ENCODE measurements around the gene RADIL. TPM values are rescaled to one million over a fixed set of nuclear protein-coding genes. Genes with fewer than 3 reads are reported as not detected.

Gene RADIL
- total and polyA plus RNA-seq, 9 of the 15 experiments (the other 6 are each of a cell fraction or from before 2014, with no cell fraction given), result 0.06 to 8.1 (median 1.9) TPM; not detected in 1

DNA sequence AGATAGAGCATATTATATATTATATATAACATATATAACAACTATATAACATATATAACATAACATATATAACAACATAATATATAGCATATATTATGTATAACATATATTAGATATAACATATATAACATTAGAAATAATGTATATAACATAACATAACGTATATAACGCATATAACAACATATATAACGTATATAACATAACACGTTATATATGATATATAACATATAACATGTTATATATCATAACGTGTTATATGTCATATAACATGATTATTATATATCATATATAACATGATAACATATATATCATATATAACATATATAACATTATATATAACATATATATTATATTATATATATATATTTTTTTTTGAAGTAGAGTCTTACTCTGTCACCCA is 104.4 kb downstream of the RADIL start (continued):
- TF ChIP-seq, protein P1, sequence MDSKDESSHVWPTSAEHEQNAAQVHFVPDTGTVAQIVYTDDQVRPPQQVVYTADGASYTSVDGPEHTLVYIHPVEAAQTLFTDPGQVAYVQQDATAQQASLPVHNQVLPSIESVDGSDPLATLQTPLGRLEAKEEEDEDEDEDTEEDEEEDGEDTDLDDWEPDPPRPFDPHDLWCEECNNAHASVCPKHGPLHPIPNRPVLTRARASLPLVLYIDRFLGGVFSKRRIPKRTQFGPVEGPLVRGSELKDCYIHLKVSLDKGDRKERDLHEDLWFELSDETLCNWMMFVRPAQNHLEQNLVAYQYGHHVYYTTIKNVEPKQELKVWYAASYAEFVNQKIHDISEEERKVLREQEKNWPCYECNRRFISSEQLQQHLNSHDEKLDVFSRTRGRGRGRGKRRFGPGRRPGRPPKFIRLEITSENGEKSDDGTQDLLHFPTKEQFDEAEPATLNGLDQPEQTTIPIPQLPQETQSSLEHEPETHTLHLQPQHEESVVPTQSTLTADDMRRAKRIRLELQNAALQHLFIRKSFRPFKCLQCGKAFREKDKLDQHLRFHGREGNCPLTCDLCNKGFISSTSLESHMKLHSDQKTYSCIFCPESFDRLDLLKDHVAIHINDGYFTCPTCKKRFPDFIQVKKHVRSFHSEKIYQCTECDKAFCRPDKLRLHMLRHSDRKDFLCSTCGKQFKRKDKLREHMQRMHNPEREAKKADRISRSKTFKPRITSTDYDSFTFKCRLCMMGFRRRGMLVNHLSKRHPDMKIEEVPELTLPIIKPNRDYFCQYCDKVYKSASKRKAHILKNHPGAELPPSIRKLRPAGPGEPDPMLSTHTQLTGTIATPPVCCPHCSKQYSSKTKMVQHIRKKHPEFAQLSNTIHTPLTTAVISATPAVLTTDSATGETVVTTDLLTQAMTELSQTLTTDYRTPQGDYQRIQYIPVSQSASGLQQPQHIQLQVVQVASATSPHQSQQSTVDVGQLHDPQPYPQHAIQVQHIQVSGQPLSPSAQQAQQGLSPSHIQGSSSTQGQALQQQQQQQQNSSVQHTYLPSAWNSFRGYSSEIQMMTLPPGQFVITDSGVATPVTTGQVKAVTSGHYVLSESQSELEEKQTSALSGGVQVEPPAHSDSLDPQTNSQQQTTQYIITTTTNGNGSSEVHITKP (IDR thresholded peaks at IDR 0.05; ENCODE audit: partially characterized antibody), result no peak
- peak in 1 of 2 experiments; percentile 96 for TF ChIP-seq NCOA2 (IDR thresholded peaks at IDR 0.05; ENCODE audit: partially characterized antibody in 2 of 2)

DNA sequence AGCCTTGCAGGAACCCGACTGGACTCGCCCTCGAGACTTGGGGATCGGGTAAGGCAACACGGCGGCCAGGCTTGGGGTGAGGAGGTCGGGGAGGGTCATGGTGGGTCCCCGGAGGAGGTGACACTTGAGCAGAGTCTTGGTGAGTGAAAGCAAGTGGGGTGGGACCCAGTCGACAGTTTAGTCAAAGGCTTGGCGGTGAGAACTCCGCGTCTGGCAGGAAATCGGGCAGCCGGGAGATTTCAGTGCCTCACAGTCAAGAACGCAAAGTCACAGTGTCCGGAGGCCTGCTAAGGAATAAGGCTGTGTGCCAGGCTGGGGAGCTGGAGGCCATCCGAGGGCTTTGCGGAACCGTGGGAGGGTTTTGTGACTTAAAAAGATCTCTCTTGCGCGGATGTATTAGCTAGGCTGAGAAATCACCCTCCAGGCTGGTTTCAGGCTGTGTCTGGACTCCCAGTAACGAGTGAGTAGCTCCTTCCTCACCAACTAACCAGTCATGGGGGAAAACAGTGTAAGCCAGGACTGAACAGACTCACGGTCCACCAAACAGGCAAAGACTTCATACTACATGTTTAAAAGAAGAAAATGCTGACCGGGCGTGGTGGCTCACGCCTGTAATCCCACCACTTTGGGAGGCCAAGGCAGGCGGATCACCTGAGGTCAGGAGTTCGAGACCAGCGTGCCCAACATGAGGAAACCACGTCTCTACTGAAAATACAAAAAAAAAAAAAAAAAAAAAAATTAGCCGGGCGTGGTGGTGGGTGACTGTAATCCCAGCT is 107.5 kb downstream of the RADIL start:
- peak overlapping the region; percentile 84 for H3K4me3 ChIP-seq
- H3K9ac ChIP-seq (ENCODE audit: insufficient read depth in 1 of 2, low read depth in 2 of 2, low read length in 2 of 2), result peak overlapping the region; percentile 95 to 96
- ATAC-seq, result peak; percentile 4
- intact Hi-C loops (cut with micrococcal nuclease), result no loop called here
- peaks cover 23% of the 10 kb centered on the region for H3K79me2 ChIP-seq (ENCODE audit: control insufficient read depth, insufficient read depth, low read length)
- no peaks in the 10 kb centered on the region for H3K9me3 ChIP-seq (replicated peaks; ENCODE audit: control insufficient read depth, insufficient read depth, low read depth, low read length)
- H3K4me2 ChIP-seq (ENCODE audit: insufficient read depth, low read length), result peak overlapping the region; percentile 88
- H3K9me1 ChIP-seq (ENCODE audit: control insufficient read depth, insufficient read depth, low read length), result peaks cover 3% of the 10 kb centered on the region
- H3K4me1 ChIP-seq (replicated peaks in 1 of 2; ENCODE audit: control insufficient read depth in 2 of 2, insufficient read depth in 2 of 2, low read length in 2 of 2), result peaks cover 19 to 24% of the 10 kb centered on the region in 2 experiments
- BruUV-seq (replicated peaks), result TSS peak; percentile 76
- in situ Hi-C loops (cut with MboI), result no loop called here
- CTCF ChIA-PET (ENCODE audit: low intra/inter-chr PET ratio), result no interaction called here
- DNase-seq (ENCODE audit: extremely low read depth in 1 of 4, low spot score in 3 of 4), result peak in 1 of 4 experiments; percentile 33
- POLR2A ChIA-PET, result interaction anchor here (0.7 to 2.0 kb wide), 10 partner anchors 8 to 617 kb away, joined by 3 to 11 read pairs (median 5); no protein-coding TSS in a partner anchor
- peaks cover 16% of the 10 kb centered on the region; the same call in 2 of the 3 replicates for H3K36me3 ChIP-seq (ENCODE audit: control insufficient read depth, insufficient read depth, low read length)
- H2AFZ ChIP-seq (ENCODE audit: low read depth, low read length), result peak overlapping the region; percentile 96
- FAIRE-seq, result no peak
- no peaks in the 10 kb centered on the region for H3K27me3 ChIP-seq (ENCODE audit: control insufficient read depth in 2 of 2, insufficient read depth in 2 of 2, low read length in 2 of 2)
- H3K27ac ChIP-seq (ENCODE audit: extremely low read depth, low read depth, low read length), result peak overlapping the region; percentile 91
- H4K20me1 ChIP-seq (replicated peaks; ENCODE audit: control insufficient read depth, insufficient read depth, low read length), result 0 out of 2 replicates have a peak, but pooled peaks cover 3% of the 10 kb centered on the region
- WGBS (ENCODE audit: insufficient coverage, low coverage, missing lambda C conversion rate), result 8% methylated on average over 26 of the region's 32 CpGs
- peak; percentile 75 for TF ChIP-seq ZNF316 (IDR thresholded peaks at IDR 0.05)
- no peak for TF ChIP-seq BRD4 (IDR thresholded peaks at IDR 0.05)
- TF ChIP-seq, protein P1 (IDR thresholded peaks at IDR 0.05; ENCODE audit: partially characterized antibody), result no peak
- 0 out of 2 replicates have a peak, but pooled peaks have one; percentile 8 for TF ChIP-seq ZFX (CRISPR knock-in tag; IDR thresholded peaks at IDR 0.05)
- TF ChIP-seq, protein P2, sequence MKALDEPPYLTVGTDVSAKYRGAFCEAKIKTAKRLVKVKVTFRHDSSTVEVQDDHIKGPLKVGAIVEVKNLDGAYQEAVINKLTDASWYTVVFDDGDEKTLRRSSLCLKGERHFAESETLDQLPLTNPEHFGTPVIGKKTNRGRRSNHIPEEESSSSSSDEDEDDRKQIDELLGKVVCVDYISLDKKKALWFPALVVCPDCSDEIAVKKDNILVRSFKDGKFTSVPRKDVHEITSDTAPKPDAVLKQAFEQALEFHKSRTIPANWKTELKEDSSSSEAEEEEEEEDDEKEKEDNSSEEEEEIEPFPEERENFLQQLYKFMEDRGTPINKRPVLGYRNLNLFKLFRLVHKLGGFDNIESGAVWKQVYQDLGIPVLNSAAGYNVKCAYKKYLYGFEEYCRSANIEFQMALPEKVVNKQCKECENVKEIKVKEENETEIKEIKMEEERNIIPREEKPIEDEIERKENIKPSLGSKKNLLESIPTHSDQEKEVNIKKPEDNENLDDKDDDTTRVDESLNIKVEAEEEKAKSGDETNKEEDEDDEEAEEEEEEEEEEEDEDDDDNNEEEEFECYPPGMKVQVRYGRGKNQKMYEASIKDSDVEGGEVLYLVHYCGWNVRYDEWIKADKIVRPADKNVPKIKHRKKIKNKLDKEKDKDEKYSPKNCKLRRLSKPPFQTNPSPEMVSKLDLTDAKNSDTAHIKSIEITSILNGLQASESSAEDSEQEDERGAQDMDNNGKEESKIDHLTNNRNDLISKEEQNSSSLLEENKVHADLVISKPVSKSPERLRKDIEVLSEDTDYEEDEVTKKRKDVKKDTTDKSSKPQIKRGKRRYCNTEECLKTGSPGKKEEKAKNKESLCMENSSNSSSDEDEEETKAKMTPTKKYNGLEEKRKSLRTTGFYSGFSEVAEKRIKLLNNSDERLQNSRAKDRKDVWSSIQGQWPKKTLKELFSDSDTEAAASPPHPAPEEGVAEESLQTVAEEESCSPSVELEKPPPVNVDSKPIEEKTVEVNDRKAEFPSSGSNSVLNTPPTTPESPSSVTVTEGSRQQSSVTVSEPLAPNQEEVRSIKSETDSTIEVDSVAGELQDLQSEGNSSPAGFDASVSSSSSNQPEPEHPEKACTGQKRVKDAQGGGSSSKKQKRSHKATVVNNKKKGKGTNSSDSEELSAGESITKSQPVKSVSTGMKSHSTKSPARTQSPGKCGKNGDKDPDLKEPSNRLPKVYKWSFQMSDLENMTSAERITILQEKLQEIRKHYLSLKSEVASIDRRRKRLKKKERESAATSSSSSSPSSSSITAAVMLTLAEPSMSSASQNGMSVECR (CRISPR knock-in tag; IDR thresholded peaks at IDR 0.05), result peak; percentile 83
